HG02623 (cell line): ENCODE measurements around the gene GAB2.
"Not testable (repeated sequence)": the region's sequence is repeated elsewhere in the genome, so short reads cannot be mapped to it uniquely, and the experiment has no call there.

Experiments
- ATAC-seq: cut with Tn5 transposase; IDR thresholded peaks from one replicate; pipeline ENCODE4 v1.9.1; 2021; ENCODE audit warnings: moderate library complexity; ENCODE audit not compliant: unreplicated experiment

Gene GAB2

DNA sequence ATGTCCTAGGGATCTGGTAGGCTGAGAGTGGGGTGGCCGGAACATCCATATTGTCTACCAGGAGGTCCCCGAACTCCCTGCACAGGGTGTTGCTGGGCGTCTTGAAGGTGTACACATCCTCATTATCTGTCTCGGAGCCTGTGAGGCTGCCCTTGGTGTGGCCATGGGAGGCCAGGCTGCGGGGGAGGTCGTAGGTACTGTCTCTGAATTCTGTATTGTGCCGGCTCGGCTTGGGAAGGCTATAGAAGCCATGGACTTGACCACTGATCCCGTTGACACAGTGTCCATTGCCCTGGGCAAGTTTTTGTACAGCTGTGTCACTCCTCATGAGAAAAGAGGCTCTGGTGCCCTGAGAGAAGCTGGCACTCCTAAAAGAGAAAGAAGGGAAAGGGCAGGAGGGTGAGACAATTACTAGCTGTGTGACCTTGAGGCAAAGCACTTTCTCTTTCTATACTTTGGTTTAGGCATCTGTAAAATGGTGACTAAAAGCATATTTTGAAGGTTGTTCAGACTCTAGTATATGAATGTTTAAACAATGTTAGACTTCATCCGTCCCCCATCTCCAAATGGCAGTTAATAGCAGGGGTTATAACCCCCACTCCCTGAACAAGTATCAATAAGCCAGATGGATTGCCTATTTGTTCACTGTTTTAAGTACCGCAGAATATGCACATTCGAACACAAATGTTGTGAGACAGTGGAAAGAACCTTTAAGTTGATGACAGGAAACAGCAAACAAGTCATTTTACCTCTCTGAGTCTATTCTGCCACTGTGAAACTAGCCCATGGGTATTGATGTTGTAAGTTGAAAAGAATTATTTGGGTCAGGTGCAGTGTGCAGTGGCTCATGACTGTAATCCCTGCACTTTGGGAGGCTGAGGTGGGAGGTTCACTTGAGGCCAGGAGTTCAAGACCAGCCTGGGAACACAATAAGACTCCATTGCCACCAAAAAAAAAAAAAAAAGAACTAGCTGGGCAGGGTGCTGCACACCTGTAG lies 190.6 kb downstream of the GAB2 start:
- no peak for ATAC-seq

DNA sequence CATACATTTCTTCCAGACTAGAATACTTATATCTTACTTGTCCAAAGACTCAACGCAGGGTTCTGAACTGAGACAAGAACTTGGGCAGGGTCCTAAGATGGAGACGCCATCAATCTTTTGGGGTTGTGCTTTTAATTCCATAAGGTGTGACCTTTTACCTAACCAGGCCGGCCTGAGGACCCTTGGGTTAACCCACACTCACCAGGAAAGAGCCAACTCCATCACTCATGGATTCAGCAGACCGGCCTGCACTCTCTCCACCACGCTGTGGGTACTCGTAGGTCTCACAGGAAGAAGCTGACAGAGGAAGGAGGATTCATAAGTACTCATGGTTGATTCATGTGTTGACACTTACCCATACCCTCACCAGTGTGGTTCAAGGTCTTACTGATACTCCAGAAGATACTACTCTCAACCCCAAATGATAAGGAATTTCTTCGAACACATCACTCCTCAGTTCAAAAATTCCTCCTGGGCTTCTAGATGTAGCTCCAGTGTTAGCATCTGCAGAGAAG lies 192.7 kb downstream of the GAB2 start:
- no peak for ATAC-seq

DNA sequence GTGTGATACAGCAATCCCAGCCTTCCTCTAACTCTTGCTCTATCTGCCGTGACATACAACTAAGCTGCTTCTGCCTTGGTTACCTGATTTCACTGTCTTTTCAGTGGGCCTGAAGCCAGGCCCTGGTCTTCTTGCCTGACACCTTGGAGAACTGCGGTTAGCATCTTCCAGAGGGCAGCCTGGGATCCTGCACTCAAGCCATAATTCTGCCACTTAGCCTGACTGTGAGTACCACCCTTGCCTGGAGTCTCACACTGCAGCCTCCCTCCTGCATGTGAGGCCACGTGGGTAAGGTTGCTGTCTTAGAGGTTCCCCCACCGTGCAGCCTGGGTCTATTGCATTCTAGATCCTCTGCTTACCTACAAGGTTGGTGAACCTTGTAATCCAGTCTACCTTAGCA lies 193.1 kb downstream of the GAB2 start:
- ATAC-seq, result no peak

DNA sequence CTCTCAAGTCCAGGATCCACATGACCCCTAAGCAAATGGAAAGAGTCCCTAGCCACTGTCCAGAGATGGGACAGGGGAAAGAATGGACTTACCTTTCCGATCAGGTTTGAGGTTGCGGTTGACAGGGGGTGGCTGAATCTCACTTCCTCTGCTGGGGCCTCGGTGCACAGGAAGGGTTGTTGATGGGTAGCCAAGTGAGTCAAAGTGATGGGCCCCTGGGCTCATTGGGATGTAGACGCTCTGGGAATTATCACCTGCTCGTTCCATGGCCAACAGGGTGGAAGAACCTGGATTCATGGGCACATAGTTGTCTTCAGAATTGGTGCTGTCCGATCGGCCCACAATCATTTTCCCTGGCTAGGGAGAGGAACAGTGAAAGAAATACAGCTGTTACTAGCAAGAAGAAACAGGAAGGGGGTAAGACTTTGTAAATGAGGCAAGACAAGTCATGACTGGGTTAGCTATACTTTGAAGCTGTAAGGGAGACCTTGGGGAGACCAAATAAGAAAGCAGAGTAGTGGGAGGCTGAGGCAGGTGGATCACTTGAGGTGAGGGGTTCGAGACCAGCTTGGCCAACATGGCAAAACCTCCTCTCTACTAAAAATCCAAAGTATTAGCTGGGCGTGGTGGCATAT lies 194.2 kb downstream of the GAB2 start:
- ATAC-seq, result peak; percentile 58

DNA sequence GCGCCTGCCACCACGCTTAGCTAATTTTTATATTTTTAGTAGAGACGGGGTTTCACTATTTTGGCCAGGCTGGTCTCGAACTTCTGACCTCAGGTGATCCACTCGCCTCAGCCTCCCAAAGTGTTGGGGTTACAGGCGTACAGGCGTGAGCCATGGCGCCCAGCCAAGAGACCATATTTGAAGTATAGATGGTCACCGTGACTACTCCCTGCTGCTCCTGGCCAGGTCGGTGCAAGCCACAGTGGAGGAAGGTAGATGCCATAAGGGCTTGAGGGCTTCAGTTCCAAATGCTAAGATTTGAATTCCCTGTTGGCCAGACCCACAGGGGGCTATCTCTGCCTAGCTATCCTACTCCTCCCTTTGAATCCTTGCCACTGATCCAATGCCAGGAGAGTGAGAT lies 194.9 kb downstream of the GAB2 start:
- not testable (repeated sequence) for ATAC-seq

DNA sequence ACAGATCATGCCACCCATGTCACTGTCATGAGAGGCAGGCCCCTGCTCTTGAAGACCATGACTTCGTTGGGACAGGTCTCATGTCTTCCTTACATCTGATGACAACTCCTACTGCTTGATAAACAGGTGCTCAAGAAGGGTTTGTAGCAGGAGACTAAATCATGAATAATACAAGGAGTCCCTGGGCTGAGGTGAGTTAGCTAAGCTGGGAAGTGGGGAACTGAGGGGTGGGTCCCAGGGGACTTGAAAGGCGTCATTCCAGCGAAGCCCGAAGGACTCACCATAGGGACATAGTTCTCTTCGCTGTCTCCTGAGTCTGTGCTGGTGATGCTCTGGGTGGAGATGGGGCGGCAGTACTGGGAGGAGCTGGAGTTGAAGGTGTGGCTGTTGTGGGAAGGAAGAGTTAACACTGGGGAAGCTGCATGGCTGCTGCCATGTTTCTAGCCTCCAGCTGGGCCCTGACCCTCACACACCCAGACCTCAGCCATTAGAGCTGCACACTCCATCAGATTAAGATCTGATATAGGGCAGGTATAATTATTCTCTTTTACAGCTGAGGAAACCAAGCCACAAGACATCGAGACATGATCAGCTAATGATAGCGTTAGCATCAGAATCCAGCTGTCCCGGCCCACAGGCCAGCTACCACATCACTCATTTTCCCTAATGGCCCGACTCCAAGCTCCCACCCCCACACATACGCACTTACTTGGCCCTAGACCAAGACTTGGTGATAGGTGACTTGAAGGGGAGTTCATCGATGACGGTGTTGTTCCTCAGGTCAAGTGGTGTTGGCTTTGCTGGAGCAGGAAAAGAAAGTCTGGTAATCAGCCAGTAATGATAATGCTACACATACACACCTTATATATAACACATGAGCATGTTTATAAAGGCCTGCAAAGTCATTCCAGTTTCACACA lies 196.0 kb downstream of the GAB2 start:
- no peak for ATAC-seq

DNA sequence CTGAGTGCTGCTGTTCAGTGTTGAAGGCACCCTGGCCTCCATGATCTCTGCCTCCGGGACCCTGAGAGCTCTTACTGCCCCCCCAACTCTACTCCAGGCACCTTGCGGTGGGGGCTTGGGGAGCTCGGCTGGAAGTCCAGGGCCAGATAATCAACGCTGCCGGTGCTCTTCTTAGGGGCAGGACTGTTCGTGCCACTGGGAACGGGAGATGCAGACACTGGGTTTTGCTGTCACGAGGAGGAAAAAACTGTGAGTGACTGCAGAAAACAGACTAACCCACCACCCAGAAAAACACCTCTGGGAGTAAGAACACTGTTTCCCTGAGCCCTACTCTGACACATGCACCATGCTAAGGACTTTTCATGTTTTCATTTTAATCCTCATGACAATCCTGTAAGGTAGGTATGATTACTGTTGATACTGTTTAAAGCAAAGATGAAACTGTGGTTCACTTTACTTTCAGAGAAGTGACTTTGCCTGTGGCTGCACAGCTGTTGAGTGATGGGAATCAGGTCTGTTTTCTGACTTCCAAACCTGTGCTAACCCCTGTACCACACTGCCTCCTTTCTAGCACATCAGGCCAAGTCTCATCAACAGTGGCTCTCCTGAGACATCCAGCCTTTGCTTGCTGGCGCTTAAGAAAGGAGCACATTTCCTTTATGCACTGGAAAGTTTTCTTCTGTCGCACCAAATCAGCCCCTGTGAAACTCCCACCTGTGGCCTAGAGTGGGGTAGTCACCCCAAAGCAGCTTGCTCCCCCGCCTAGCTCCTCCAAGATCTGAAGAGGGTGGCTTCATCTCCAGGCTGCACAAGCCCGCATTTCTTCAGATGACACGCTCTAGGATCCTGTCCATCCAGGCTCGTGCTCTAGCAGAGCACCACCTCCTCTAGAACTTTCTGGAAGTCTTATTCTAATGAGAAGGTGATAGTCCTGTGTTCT lies 197.1 kb downstream of the GAB2 start:
- no peak for ATAC-seq

DNA sequence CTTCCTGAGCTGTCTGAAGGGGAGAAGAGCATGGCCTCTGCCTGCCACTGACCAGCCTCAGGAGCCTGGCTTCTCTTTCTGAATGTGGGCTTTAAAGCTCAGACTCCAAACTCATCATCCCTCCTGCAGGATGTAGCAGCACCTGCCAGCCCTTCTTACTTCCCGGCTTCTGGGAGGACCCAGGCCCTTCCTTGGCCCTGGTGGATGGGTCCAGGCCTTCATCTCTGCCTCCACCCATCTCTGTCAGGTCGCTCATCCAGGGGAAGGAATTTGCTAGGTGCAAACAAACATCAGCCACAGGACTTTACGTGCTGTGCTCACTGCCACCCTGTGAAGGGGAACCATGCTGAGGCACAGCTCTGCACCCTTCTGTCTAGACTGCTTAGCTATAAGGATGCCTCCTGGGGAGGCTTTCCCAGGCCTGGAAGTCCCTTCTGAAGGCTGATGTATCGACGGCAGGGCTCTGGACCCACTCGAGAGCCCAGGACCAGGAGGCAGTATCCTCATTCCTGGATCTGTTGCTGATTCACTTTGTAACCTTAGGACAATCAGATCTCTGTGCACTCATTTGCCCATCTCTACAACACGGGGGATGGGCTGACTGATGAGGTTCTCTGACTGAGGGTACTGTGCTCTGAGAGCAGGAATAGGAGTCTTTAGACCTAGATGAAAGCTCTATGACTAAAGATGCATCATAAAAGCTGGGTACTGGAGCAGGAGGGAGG lies 198.0 kb downstream of the GAB2 start:
- ATAC-seq, result no peak

DNA sequence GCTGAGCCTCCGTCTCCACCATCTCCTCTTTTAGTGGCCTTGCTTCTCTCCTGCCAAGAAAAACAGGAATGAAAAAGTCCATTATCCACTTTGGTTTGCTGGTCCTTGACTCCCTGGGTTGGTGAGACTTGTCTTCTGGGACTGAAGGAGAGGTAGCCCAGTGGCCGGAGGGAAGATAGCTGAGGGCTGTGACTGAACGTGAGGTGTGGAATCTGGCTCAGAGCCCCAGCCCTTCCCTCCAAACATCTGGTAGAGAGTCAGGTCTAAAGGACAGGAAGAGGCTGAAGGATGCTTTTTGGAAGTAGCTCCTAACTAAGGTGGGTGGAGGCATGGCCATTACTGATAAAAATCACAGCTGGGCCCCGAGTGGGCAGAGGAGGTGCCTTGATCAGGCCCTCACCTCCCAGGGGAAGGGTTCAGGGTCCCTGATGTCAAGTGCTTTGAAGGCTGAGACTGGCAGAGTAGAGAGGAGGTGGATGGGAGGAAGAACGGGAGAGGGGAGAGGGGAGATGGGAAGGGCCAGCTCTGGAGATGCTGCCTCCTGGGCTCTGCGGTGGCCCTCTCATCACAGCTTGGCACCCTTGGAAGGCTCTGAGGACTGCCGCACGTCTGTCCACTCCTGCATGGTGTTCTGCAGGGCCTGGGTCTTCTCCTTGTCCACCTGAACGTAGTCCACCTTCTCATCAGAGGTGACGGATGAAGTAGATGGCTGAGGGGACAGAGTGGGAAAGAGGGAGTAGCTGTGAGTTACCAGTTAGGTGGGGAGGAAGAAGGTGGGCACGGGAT lies 198.7 kb downstream of the GAB2 start:
- ATAC-seq, result no peak

DNA sequence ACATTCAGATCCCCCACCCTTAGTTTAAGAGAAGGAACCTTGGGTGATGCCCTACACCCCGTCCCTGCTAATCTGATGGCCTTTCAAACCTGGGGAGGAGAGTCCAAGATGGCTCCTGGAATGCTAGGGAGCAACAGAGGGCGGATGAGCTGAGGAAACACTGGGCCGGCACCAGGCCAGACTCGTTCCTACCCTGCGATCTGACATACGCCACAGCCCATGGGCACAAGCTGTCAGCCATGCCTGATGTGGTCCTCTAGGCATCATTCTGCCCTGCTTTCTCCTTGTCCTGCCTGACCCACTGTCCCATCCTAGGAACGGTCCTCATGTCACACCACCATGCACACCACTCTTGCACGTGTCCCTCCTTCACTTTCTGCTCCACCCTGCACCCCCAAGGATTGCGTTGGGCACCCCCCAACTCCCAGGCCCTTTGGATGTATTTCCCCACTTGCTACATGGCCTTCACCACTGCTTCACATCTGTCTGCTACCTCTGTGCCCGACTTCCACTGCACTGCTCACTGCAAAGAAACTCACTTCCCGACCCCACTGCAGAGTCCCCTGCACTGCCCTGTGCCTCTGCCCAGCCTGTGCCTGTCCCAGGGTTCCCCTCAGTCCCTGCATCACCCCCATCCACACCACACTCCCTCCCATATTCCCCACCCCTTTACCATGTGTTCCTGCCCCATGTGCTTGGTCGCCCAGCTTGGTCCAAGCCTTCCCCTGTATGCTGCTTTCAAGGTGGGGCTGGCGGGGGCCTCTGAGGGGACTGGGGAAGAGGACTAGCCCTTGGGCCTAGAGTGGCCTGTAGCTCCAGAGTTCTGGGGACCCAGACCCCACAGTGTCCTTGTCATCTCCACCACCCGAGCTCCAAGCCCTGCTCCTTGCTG lies 199.7 kb downstream of the GAB2 start:
- no peak for ATAC-seq

DNA sequence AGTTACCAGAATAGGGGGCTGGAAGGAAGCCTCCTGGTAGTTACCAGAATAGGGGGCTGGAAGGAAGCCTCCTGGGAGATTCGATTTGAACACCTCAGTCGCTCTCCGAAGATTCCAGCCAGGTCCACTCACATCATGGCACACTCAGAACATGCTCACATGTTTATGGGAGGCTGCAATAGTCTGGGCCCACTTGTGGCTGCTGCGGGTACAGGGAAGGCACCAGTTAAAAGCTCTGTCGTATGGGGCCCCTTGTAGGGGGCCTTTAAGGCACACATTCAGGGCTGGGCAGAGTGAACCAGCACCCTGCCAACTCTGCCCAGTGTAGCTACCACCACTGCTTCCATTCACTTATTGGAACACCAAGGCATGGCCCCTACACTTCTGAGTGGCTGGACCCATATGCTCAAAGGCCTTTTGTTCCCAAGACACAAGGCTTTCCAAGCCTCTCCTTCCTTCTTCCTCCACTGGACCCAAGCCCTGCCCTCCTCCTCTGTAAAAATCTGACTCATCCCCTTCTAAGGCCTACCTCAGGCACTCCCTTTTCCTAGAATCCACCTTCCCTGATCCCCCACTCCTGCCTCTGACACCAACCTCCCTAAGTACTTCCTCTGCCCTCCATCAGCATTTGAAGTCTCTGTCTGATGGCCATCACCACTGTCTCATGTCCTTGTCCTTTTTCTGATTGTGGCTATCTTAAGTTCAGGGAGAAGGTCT lies 200.9 kb downstream of the GAB2 start:
- no peak for ATAC-seq

DNA sequence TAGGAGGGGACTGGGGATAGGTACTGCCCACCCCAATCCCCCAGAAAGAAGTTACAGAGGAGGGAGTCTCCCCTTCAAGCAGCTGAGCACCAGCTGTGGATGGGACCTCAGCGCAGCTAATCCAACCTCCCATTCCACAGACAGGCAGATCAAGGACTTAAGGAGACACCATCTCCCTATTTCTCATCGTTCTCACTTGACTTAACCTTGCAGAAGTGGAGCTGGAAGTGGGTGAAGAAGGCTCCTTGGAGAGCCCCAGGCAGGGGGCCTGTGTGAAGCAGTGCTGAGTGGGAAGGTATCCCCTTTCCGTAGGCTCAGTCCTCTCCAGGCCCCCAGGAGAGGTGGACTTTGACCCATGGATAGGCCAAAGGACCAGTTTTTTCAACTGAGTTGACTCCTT lies 201.6 kb downstream of the GAB2 start:
- ATAC-seq, result no peak

DNA sequence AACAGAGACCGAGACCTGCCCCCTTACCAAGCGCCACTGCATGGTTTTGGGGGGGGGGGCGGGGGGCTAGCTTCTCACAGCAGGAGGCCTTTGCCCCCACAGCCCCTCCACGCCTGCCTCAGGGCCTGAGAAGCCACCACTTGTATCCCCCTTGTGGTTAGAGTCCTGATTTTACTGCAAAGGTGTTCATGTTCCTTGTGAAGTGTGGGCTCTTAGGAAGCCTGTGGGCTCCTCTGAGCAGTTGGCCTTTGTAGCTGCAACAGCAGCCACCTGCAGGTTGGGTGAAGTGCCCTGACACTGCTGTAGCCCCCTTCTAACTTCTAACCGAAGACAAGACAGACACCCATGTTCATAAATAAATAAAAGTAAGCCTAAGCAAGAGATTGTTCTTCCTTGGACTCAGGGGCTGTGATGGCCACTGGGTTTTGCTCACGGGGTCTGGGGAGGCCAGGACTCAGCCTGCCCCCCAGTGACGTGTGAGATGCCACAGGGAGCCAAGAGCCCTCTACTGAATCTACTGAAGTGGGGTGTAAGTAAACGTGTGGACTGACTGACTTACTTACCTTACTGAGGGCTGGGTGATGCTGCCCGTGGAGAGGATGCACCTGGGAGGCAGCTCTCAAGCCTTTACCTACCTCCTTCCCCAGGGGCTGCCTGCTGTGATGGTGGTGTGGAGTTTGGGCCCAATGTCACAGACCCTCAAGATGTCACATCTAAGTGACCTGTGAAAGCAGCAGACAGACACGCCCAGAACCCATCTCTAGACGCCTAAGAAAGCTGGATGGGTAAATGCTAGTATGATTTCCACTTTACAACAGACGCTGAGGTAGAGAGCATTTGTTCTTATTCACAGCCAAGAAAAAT lies 203.1 kb downstream of the GAB2 start:
- ATAC-seq, result no peak

DNA sequence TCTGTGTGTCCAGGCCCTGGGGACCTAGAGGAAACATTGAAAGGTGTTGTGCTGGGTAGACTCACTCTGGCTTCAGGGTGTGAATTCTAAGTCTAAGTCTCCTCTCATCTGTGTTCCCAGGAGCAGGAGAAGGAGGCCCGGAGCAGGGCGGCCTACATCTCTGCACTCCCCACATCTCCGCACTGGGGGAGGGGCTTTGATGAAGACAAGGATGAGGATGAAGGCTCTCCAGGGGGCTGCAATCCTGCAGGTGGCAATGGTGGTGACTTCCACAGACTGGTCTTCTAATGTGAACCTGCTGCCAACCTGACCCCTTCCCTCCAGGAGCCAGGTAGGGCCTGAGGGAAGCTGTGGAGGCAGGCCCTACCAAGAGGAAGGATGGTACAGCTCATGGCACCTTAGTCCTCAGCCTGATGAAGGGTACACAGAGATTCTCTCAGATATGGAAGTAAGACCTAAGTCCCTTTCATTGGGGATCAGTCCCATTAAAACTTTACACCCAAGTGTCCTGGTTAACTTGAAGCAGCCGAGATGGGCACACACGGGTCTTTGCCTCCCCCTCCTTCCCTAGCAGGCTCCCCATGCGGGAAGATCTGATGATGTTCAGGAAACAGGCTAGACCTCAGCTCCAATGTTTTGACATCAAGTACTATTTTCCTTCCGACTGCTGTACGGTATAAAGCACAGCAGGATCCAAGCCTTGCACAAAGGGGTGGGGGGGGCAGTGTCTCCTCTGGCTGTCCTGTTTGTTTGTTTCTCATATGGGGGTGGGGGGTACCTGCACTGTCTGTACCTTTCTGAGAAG lies 203.9 kb downstream of the GAB2 start:
- ATAC-seq, result no peak
